Measurements from ENCODE around the gene ZNF503.

The ZNF503 gene, protein sequence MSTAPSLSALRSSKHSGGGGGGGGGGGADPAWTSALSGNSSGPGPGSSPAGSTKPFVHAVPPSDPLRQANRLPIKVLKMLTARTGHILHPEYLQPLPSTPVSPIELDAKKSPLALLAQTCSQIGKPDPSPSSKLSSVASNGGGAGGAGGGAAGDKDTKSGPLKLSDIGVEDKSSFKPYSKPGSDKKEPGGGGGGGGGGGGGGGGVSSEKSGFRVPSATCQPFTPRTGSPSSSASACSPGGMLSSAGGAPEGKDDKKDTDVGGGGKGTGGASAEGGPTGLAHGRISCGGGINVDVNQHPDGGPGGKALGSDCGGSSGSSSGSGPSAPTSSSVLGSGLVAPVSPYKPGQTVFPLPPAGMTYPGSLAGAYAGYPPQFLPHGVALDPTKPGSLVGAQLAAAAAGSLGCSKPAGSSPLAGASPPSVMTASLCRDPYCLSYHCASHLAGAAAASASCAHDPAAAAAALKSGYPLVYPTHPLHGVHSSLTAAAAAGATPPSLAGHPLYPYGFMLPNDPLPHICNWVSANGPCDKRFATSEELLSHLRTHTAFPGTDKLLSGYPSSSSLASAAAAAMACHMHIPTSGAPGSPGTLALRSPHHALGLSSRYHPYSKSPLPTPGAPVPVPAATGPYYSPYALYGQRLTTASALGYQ

DNA sequence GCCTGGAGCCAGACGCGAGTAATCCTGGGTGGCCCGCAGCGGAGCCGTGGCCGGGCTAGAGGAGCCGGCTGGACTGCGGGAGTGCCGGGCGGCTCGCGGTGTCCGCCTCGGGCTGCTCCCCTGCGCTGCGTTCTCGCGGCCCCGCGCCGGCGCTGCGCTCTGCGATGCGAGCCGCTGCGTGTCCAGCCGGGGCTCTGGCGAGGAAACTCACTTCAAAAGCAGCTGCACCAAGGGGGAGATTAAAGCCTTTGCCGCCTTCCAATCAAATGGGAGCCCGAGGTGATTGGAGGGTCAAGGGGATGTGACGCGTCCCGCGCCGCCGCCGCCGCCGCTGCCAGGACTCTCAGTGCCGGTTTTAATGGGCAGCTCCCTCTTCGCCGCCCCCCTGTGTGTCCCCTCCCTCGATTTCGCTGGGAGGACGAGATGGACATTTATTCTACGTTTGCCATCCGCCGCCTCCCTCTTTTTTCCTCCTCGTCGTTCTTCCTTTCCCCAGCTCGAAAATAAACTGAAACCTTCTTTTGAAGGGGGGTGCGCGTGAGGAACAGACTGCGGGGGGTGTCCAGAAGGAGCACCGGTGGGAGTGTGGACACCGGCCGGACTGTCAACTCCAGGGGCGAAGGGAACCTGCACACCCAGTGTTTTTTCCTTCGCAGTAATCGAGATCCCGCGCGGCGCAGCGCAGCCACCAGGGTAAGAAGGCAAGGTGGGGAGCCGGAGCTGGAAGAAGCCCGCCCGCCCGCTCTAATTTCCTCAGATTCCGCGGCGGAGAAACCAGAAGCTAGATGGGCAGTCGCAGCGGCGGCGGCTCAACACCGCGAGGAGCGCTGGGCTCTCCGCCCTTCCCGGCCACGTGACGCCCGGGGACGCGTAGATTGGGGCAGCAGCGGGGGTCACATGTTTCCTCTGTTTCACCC is at the start of gene ZNF503:
Gene ZNF503 (minus strand): TSS at position 196 of the 917 bp plus-strand sequence. CDS start 345 bp downstream, outside the sequence.
- DNase-seq (ENCODE audit: low read depth in 2 of 2) = no peak

- no peak for DNase-seq (ENCODE audit: low read depth in 2 of 2)
Observed at GRCh38 chr10:75450644-75451640, 49.4 kb upstream of the ZNF503 start.

GRCh38 chr10:75450075-75450445 is 48.5 kb upstream of the ZNF503 start:
- DNase-seq (ENCODE audit: low read depth in 2 of 2) = no peak

- no peak for DNase-seq (ENCODE audit: low read depth in 2 of 2)
Observed at GRCh38 chr10:75449382-75450074, 48.0 kb upstream of the ZNF503 start.

DNA sequence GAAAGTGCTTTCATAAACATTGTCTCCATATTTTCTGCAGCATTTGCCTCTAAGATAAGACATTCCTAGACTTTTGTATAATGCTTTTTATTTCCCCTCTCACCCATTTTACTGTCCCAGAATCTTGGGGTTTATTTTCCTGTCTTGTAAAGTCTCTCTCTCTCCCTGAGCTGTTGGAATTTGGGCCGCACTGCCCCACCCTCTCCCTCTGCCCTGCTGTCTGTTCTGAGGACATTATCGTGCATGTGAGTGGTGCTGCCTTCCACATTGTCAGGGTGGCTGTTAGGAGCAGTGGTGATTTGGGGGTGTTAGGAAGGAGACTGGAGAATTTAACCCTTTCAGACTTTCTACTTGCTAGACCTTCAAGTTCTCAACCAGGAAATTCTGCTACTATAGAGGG is 46.6 kb upstream of the ZNF503 start:
- no peak for DNase-seq (ENCODE audit: low read depth in 2 of 2)

DNA sequence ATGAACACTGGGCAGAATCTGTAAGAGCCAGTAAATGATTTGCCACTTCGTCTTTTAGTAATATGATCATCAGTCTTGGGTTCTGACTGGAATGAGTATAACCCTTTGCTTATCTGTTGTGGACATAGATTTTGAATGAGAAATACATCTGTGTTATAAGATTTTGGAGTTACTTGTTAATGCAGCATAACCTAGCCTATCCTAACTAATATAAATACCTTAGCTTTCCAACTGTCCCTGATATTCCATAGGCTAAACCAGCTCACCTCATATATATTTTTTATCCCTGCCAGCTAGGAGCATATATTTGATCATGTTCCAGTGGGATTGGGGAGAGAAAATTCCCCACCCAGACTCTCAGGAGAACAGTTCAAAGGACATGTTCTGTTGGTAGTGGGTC is 44.9 kb upstream of the ZNF503 start:
- no peak for DNase-seq (ENCODE audit: low read depth in 2 of 2)

DNA sequence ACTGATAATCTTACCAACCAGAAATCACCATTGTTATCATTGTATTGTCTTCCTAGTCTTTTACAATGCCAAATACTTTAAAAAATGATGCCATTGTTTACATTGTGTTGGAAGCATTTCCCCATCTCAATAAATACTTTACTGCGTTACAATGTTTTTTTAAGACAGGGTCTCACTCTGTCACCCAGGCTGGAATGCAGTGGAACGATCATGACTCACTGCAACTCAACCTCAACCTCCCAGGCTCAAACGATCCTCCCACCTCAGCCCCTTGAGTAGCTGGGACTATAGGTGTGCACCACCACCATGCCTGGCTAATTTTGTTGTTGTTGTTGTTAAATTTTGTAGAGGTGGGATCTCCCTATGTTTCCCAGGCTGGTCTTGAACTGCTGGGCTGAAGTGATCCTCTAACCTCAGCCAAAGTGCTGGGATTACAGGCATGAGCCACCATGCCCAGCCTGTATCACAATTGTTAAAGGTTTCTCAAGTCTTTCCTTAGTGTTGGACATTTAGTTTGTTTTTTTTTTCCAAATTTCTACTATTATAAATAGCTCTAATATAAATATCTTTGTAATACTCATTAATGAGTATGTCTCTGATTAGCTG is 43.3 kb upstream of the ZNF503 start:
- DNase-seq (ENCODE audit: low read depth in 2 of 2) = no peak

- DNase-seq (ENCODE audit: low read depth in 2 of 2) = no peak
Observed at GRCh38 chr10:75443362-75443761, 41.8 kb upstream of the ZNF503 start.

DNA sequence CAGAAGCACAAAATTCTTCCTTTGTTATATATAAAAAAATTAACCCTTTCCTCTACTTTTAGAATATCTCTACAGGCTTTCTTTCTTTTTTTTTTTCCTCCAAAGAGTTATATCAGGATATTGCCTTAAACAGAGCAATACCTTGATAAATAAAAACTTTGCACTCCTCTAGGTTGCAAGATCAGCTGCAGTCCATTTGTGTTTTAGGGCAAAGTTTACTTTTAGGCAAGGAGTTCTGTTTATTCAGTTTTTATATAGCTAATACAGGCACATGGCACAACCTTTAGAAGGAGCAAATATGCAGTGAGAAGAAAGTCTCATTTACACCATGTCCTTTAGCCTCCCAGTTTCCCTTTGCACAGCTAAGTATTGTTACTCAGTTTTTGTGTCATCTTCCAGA is 40.1 kb upstream of the ZNF503 start:
- DNase-seq (ENCODE audit: low read depth in 2 of 2) = no peak

GRCh38 chr10:75441196-75441595 is 39.6 kb upstream of the ZNF503 start:
- DNase-seq (ENCODE audit: low read depth in 2 of 2) = no peak

- no peak for DNase-seq (ENCODE audit: low read depth in 2 of 2)
Observed at GRCh38 chr10:75440271-75440793, 38.8 kb upstream of the ZNF503 start.

GRCh38 chr10:75439811-75440210 is 38.2 kb upstream of the ZNF503 start:
- no peak for DNase-seq (ENCODE audit: low read depth in 2 of 2)

DNA sequence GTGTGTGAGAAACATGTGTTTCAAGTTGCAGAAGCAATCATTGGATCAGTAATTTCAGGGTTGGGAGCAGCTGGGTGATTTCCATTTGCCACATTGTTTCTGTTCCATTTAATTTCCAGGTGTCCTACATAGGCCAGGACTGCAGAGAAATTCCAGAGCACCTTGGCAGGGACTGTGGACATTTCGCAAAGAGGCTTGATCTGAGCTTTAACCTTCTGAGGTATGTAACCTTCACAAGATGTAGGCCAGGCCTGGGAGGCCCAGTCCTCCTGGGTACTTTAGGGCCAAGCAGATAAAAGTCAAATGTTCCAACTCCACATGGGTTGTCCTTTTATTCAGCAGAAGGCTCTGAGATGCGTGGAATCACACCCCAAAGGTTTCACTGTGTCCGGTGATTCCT is 36.7 kb upstream of the ZNF503 start:
- DNase-seq (ENCODE audit: low read depth in 2 of 2) = no peak

GRCh38 chr10:75437693-75438092 is 36.1 kb upstream of the ZNF503 start:
- DNase-seq (ENCODE audit: low read depth in 2 of 2) = no peak

GRCh38 chr10:75436896-75437295 is 35.3 kb upstream of the ZNF503 start:
- DNase-seq (ENCODE audit: low read depth in 2 of 2) = no peak

DNA sequence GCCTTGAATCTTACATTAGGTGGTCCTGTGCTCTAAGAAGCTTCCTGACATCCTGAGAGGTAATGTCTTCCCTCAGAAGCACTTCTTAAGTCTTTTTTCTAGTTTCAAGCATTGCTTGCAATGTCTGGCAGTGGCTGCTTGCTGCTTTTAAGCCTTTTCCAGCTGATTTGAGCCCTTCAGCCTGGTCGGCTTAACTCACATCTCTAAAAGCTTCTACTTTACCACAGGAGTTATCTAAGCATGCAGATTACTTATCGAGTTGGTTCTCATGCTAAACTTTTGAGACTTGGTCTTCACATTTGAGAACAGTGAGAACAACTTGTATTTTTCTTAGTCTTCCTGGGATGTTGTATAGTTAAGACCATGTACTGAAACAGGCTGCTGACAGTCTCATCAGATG is 33.7 kb upstream of the ZNF503 start:
- DNase-seq (ENCODE audit: low read depth in 2 of 2) = no peak

GRCh38 chr10:75434291-75434690 is 32.7 kb upstream of the ZNF503 start:
- no peak for DNase-seq (ENCODE audit: low read depth in 2 of 2)

DNA sequence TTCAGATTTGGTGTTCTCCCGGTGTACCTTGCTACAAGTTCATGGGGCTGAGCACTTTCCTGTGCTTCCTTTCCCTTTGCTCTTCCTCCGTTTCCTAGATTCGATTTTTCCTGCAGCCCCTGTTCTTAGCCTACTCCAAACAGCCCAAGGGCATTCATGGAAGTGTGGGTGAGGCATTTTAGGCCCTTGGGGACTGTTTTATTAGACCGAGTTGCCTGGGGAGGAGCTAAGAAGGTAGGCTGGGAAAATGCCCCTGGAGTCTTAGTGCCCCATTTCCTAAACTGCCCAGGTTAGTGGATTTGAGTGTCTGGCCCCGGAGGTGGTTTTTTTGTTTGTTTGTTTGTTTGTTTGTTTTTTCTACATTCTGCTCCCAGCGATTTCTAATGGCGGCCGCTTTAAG is 31.7 kb upstream of the ZNF503 start:
- no peak for DNase-seq (ENCODE audit: low read depth in 2 of 2)

DNA sequence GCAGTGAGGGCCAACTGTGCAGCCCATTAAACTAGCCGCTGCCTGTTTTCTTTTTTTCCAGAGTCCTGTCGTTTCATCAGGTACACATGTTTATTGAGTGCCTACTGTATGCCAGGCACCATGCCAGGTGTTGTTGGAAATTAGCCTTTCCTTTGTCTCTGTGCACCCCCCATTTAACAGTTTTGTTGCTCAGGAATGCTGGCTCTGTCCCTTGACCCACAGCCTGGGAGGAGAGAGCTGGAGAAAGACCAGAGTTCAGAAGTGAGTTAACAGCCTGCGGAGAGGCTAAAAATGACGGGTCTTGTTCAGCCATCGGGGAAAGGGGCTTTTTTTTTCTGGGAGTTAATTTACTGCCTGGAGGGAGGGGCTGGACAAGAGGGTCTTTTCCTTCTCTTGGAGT is 31.2 kb upstream of the ZNF503 start:
- DNase-seq (ENCODE audit: low read depth in 2 of 2) = no peak

GRCh38 chr10:75432176-75432575 is 30.6 kb upstream of the ZNF503 start:
- no peak for DNase-seq (ENCODE audit: low read depth in 2 of 2)

Measured in activated CD8-positive, alpha-beta memory T cell treated with anti-CD3 and anti-CD28 coated beads for 4 hours (primary cell).